Activated naive CD8-positive, alpha-beta T cell treated with anti-CD3 and anti-CD28 coated beads, Interleukin-2, amount 10 ng/mL, durations not matched to agents 7 days and 5 days (primary cell): ENCODE measurements around the gene MPPED1. TPM values are rescaled to one million over a fixed set of nuclear protein-coding genes. Genes with fewer than 3 reads are reported as not detected.

ENCODE experiments used
- ATAC-seq: fragments of 150-1000 bp; cut with Tn5 transposase; one replicate; pipeline ENCODE4 v1.10.0; 2021; ENCODE audit warnings: low read depth, moderate library complexity
- POLR2A ChIA-PET: fragments of 350-600 bp; sonication (Branson Sonifier 250); formaldehyde crosslinking; loops from one replicate; lab custom pipeline; 2021; ENCODE audit warnings: antibody characterized with exemption; lab: Charles Lee
- DNase-seq: peaks from one replicate; pipeline ENCODE4 v3.0.0; 2021
- H3K27ac Mint-ChIP-seq: one replicate; pipeline ENCODE4 v1.8.0; 2022; ENCODE audit warnings: mild to moderate bottlenecking, mixed read lengths
- H3K27me3 Mint-ChIP-seq: one replicate; pipeline ENCODE4 v1.8.0; 2022; ENCODE audit warnings: mild to moderate bottlenecking, moderate library complexity, mixed read lengths
- H3K36me3 Mint-ChIP-seq: one replicate; pipeline ENCODE4 v1.8.0; 2021; ENCODE audit warnings: mild to moderate bottlenecking, mixed read lengths
- H3K4me1 Mint-ChIP-seq: one replicate; pipeline ENCODE4 v1.8.0; 2021; ENCODE audit warnings: mixed read lengths
- H3K4me3 Mint-ChIP-seq: one replicate; pipeline ENCODE4 v1.8.0; 2022; ENCODE audit warnings: mild to moderate bottlenecking, moderate library complexity, mixed read lengths
- H3K9me3 Mint-ChIP-seq: one replicate; pipeline ENCODE4 v1.8.0; 2021; ENCODE audit warnings: mixed read lengths
- total RNA-seq, 2 experiments: library from RNA; stranded (reverse); gene quantifications; one replicate each; pipeline ENCODE4 v1.2.3, GENCODE V29; 2021

Gene MPPED1
- total RNA-seq, 2 experiments from 2014 or later = not detected

DNA sequence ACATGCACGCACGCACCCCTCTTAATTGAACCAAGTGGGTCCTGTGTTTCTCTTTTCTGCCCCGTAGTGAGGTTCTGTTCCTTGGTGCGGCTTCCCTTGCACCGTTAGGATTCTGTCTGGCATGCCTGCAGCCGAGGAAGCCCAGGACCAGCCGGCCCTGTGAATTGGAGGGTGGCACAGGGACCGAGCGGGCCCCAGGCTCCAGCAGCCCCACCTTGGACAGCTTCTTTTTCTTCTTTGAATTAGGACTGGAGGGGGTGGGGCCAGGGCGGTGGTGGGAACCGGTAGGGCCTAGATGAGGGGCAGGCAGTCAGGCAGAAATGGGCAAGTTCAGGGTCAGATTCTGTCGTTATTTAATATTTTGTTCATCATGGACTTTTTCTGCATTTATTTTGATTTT, 94.7 kb downstream of the MPPED1 start:
- H3K36me3 Mint-ChIP-seq = no peaks in the 10 kb centered on the region
- POLR2A ChIA-PET = no interaction called here
- no peaks in the 10 kb centered on the region for H3K4me1 Mint-ChIP-seq
- DNase-seq = no peak
- H3K9me3 Mint-ChIP-seq = no peaks in the 10 kb centered on the region
- no peaks in the 10 kb centered on the region for H3K27me3 Mint-ChIP-seq
- H3K27ac Mint-ChIP-seq = no peak overlapping the region
- no peak for ATAC-seq
- H3K4me3 Mint-ChIP-seq = no peak overlapping the region

DNA sequence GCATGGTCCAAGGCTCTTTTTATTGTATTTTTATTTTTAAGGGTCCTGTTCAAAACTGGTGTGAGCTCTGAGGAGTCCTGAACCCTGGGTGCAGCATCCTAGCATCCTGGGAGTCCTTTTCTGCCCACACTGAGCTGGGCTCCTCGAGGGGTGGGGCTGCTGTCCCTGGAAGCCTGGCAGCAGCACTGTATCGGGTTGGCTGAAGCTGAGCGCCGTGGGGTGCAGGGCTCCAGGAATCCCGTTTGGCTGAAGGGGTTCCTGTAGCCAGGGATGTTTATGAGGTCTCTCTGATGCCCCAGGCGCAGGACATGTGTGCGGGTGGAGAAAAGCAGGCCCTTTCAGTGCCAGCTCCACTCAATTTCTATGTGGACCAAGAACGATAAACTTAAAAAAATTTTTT, 95.4 kb downstream of the MPPED1 start:
- Mint-ChIP-seq H3K9me3 (no peaks in the 10 kb centered on the region), H3K36me3 (no peaks in the 10 kb centered on the region)
- POLR2A ChIA-PET = no interaction called here

GRCh38 chr22:43508489-43508888, 96.7 kb downstream of the MPPED1 start:
- no peaks in the 10 kb centered on the region for H3K4me1 Mint-ChIP-seq
- no peaks in the 10 kb centered on the region for H3K36me3 Mint-ChIP-seq
- no peak overlapping the region for H3K27ac Mint-ChIP-seq
- POLR2A ChIA-PET = no interaction called here
- no peaks in the 10 kb centered on the region for H3K9me3 Mint-ChIP-seq
- ATAC-seq (no peak), DNase-seq (no peak)
- H3K27me3 Mint-ChIP-seq = no peaks in the 10 kb centered on the region
- no peak overlapping the region for H3K4me3 Mint-ChIP-seq

More for the DNA sequence above, 95.4 kb downstream of the MPPED1 start:
- Mint-ChIP-seq H3K27me3 (no peaks in the 10 kb centered on the region), H3K4me1 (no peaks in the 10 kb centered on the region), H3K4me3 (no peak overlapping the region), H3K27ac (no peak overlapping the region)
- DNase-seq (no peak), ATAC-seq (no peak)

GRCh38 chr22:43509337-43509736, 97.5 kb downstream of the MPPED1 start:
- POLR2A ChIA-PET = no interaction called here
- no peak overlapping the region for H3K4me3 Mint-ChIP-seq
- no peak for DNase-seq
- no peaks in the 10 kb centered on the region for H3K4me1 Mint-ChIP-seq
- H3K27me3 Mint-ChIP-seq = no peaks in the 10 kb centered on the region
- H3K27ac Mint-ChIP-seq = no peak overlapping the region
- H3K36me3 Mint-ChIP-seq = no peaks in the 10 kb centered on the region
- no peaks in the 10 kb centered on the region for H3K9me3 Mint-ChIP-seq
- ATAC-seq = no peak

DNA sequence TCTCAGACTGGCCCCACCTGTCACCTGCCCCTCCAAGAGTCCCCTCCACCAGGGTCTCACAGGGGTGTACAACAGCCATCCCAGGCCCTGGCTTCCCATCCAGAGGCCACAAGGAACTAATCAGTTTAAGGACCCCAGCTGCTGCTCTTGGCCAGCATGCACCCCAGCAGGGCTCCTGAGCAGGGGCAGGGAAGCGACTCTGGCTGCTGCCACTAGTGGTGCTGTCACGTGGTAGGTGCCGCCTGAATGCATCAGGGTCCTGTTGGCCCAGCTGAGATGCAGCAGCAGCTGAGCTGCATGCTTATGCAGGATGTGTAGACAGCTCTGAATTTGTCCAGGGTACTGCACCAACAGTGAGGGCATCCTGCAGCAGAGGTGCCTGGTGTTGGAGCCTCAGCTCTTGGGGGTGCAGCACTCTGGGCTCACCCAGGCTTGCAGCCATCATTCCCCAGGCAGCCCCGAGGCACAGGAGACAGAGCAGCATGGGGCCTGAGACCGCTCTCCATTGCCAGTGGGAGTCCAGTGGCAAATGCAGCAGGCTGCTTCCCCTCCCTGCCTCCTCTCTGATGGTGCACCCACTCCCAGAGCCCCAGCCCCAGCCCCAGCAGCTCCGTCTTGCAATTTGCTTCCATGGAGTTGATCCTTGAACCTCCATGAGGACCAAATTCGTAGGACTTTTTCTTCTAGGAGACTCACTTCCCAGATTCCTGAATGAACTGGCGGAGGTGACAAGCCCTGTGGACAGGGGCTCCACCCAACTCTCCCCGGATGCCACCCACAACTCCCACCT, 98.7 kb downstream of the MPPED1 start:
- POLR2A ChIA-PET = no interaction called here
- no peak overlapping the region for H3K27ac Mint-ChIP-seq
- H3K4me1 Mint-ChIP-seq = no peaks in the 10 kb centered on the region
- H3K4me3 Mint-ChIP-seq = no peak overlapping the region
- no peak for ATAC-seq
- no peak for DNase-seq
- H3K27me3 Mint-ChIP-seq = no peaks in the 10 kb centered on the region
- H3K36me3 Mint-ChIP-seq = no peaks in the 10 kb centered on the region
- no peaks in the 10 kb centered on the region for H3K9me3 Mint-ChIP-seq

GRCh38 chr22:43511276-43511910, 99.6 kb downstream of the MPPED1 start:
- Mint-ChIP-seq H3K27me3 (no peaks in the 10 kb centered on the region), H3K27ac (no peak overlapping the region), H3K4me3 (no peak overlapping the region), H3K4me1 (no peaks in the 10 kb centered on the region), H3K9me3 (no peaks in the 10 kb centered on the region), H3K36me3 (no peaks in the 10 kb centered on the region)
- POLR2A ChIA-PET = no interaction called here
- no peak for ATAC-seq
- no peak for DNase-seq

GRCh38 chr22:43512279-43512678, 100.5 kb downstream of the MPPED1 start:
- Mint-ChIP-seq H3K9me3 (no peaks in the 10 kb centered on the region), H3K36me3 (no peaks in the 10 kb centered on the region)
- POLR2A ChIA-PET = no interaction called here

GRCh38 chr22:43514476-43515157, 102.8 kb downstream of the MPPED1 start:
- POLR2A ChIA-PET = no interaction called here
- DNase-seq (no peak), ATAC-seq (no peak)
- H3K4me1 Mint-ChIP-seq = no peaks in the 10 kb centered on the region
- H3K4me3 Mint-ChIP-seq = no peak overlapping the region
- H3K9me3 Mint-ChIP-seq = no peaks in the 10 kb centered on the region
- H3K27ac Mint-ChIP-seq = no peak overlapping the region
- peaks cover 3% of the 10 kb centered on the region for H3K27me3 Mint-ChIP-seq
- no peaks in the 10 kb centered on the region for H3K36me3 Mint-ChIP-seq

More at GRCh38 chr22:43512279-43512678, 100.5 kb downstream of the MPPED1 start:
- Mint-ChIP-seq H3K4me3 (no peak overlapping the region), H3K4me1 (no peaks in the 10 kb centered on the region), H3K27me3 (no peaks in the 10 kb centered on the region), H3K27ac (no peak overlapping the region)
- ATAC-seq (no peak), DNase-seq (no peak)

DNA sequence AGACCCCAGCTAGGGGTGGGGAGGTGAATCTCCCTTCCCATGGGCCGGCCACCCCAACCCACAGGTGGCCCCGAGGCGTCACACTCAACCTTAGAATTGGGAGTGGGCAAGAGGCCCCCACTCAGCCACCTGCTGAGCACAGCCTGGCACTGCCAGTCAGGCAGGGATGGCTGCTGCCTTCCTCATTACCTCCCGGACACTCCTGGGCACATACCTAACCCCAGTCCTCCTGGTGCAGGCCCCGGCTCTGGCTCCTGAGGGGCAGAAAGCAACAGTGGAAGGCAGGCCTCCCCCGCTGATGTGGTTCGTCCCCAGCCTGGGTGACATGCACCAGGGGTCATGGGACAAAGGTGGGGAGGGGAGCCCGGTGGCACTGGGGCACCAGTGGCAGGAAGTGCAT, 103.6 kb downstream of the MPPED1 start:
- H3K27ac Mint-ChIP-seq = no peak overlapping the region
- ATAC-seq (no peak), DNase-seq (no peak)
- H3K9me3 Mint-ChIP-seq = no peaks in the 10 kb centered on the region
- H3K27me3 Mint-ChIP-seq = peaks cover 5% of the 10 kb centered on the region
- no peak overlapping the region for H3K4me3 Mint-ChIP-seq
- POLR2A ChIA-PET = no interaction called here
- no peaks in the 10 kb centered on the region for H3K36me3 Mint-ChIP-seq
- H3K4me1 Mint-ChIP-seq = no peaks in the 10 kb centered on the region

DNA sequence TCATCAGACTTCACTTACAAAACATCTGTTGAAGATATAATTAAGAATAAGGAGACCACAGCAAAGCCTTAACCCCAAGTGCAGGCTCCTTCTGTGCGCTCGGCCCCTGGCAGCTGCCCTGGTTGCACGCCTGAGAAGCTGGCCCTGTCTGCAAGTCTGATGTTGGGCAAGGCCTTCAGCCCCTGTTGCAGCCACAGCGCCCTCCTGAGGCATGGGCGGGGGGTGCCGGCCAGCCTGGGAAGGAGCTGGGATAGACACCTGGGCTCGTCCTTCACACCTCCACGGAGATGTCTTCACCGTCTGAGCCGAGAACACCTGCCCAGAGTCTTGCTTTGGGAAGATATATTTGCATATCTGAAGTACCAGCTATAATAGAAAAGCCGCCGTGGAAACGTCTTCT, 104.1 kb downstream of the MPPED1 start:
- POLR2A ChIA-PET = no interaction called here
- no peak overlapping the region for H3K27ac Mint-ChIP-seq
- no peak overlapping the region for H3K4me3 Mint-ChIP-seq
- peaks cover 5% of the 10 kb centered on the region for H3K27me3 Mint-ChIP-seq
- no peaks in the 10 kb centered on the region for H3K36me3 Mint-ChIP-seq
- no peaks in the 10 kb centered on the region for H3K9me3 Mint-ChIP-seq
- H3K4me1 Mint-ChIP-seq = no peaks in the 10 kb centered on the region
- ATAC-seq = no peak
- no peak for DNase-seq

GRCh38 chr22:43516386-43516785, 104.6 kb downstream of the MPPED1 start:
- H3K27me3 Mint-ChIP-seq = peaks cover 5% of the 10 kb centered on the region
- POLR2A ChIA-PET = no interaction called here
- DNase-seq (no peak), ATAC-seq (no peak)
- H3K27ac Mint-ChIP-seq = no peak overlapping the region
- no peak overlapping the region for H3K4me3 Mint-ChIP-seq
- H3K9me3 Mint-ChIP-seq = no peaks in the 10 kb centered on the region
- no peaks in the 10 kb centered on the region for H3K36me3 Mint-ChIP-seq
- no peaks in the 10 kb centered on the region for H3K4me1 Mint-ChIP-seq

DNA sequence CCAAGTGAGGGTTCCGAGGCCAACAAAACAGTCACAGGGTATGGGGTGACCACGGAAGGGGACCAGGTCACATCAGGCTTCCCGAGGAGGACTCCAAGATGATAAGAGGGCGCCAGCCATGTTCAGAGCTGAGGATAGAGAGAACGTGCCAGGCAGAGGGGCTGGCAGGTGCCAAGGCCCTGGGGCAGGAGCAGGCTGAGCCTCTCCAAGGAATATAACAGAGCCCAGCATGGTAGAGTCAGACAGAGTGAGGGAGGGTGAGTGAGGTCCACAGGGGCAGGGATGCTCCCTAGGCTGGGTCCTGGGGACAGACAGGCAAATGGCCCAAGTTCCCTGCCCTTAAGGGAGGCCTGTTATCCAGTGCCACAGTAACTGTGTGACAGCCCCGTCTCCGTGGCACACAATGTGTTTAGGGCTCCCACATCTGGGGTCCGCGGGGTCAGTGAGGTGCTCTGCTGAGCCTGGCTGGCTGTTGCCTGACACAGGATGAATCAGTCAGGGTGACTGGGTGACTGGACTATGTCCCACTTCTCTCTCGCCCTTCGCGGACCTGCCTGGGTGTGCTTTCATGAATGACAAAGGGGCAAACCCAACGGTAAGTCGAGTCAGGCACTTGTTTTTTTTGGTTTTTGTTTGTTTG, 105.3 kb downstream of the MPPED1 start:
- Mint-ChIP-seq H3K4me1 (no peaks in the 10 kb centered on the region), H3K36me3 (no peaks in the 10 kb centered on the region), H3K9me3 (no peaks in the 10 kb centered on the region), H3K27ac (no peak overlapping the region), H3K4me3 (no peak overlapping the region), H3K27me3 (peaks cover 5% of the 10 kb centered on the region)
- no peak for ATAC-seq
- no peak for DNase-seq
- POLR2A ChIA-PET = interaction anchor here (0.7 kb wide), 1 partner anchor 195 kb away, joined by 3 read pairs; no protein-coding TSS in a partner anchor

GRCh38 chr22:43520632-43521039, 108.8 kb downstream of the MPPED1 start:
- Mint-ChIP-seq H3K36me3 (no peaks in the 10 kb centered on the region), H3K27ac (no peak overlapping the region), H3K9me3 (no peaks in the 10 kb centered on the region), H3K4me1 (no peaks in the 10 kb centered on the region), H3K27me3 (peaks cover 11% of the 10 kb centered on the region), H3K4me3 (no peak overlapping the region)
- POLR2A ChIA-PET = no interaction called here
- DNase-seq = no peak
- no peak for ATAC-seq
